ENCODE measurements around the gene LY6G6D. TPM values are rescaled to one million over a fixed set of nuclear protein-coding genes. Genes with fewer than 3 reads are reported as not detected.

LY6G6D gene
- total and polyA plus RNA-seq, 4 donors = not detected

GRCh38 chr6:31765910-31766794, 51.0 kb downstream of the LY6G6D start:
- DNase-seq (ENCODE audit: low spot score) = no peak
- Histone ChIP-seq H3K9ac (ENCODE audit: low read depth in 1 of 2, low read length in 2 of 2) (no peak overlapping the region), H3K27ac (ENCODE audit: low read depth in 1 of 2, low read length in 2 of 2) (no peak overlapping the region), H3K9me3 (ENCODE audit: control insufficient read depth in 4 of 4, low read length in 3 of 4) (no peaks in the 10 kb centered on the region), H3K36me3 (ENCODE audit: control insufficient read depth in 4 of 4, insufficient read depth in 3 of 4, low read depth in 1 of 4, low read length in 3 of 4) (no peaks in the 10 kb centered on the region), H3K27me3 (ENCODE audit: control insufficient read depth in 4 of 4, insufficient read depth in 4 of 4, low read length in 3 of 4) (no peaks in the 10 kb centered on the region), H3K4me1 (ENCODE audit: control insufficient read depth in 4 of 4, insufficient read depth in 4 of 4, low read length in 3 of 4) (no peaks in the 10 kb centered on the region), H3K4me3 (ENCODE audit: low read depth in 1 of 3, low read length in 3 of 3) (no peak overlapping the region)
- TF ChIP-seq EGR1 (IDR thresholded peaks at IDR 0.05; ENCODE audit: low read depth in 2 of 2) (no peak), ATF3 (IDR thresholded peaks at IDR 0.05) (no peak), RAD21 (IDR thresholded peaks at IDR 0.05) (no peak), YY1 (IDR thresholded peaks at IDR 0.05) (no peak)
- 67% methylated on average over 42 of the region's 42 CpGs for WGBS

GRCh38 chr6:31767096-31767645, 52.0 kb downstream of the LY6G6D start:
- Histone ChIP-seq H3K9ac (ENCODE audit: low read depth in 1 of 2, low read length in 2 of 2) (no peak overlapping the region), H3K4me1 (ENCODE audit: control insufficient read depth in 4 of 4, insufficient read depth in 4 of 4, low read length in 3 of 4) (no peaks in the 10 kb centered on the region), H3K36me3 (ENCODE audit: control insufficient read depth in 4 of 4, insufficient read depth in 3 of 4, low read depth in 1 of 4, low read length in 3 of 4) (no peaks in the 10 kb centered on the region), H3K27me3 (ENCODE audit: control insufficient read depth in 4 of 4, insufficient read depth in 4 of 4, low read length in 3 of 4) (no peaks in the 10 kb centered on the region), H3K27ac (ENCODE audit: low read depth in 1 of 2, low read length in 2 of 2) (no peak overlapping the region), H3K4me3 (ENCODE audit: low read depth in 1 of 3, low read length in 3 of 3) (no peak overlapping the region), H3K9me3 (ENCODE audit: control insufficient read depth in 4 of 4, low read length in 3 of 4) (no peaks in the 10 kb centered on the region)
- no peak for TF ChIP-seq JUND (IDR thresholded peaks at IDR 0.05)
- no peak for TF ChIP-seq FOXA2 (IDR thresholded peaks at IDR 0.05)
- TF ChIP-seq NR2F2 (IDR thresholded peaks at IDR 0.05) = no peak
- no peak for TF ChIP-seq SP1 (IDR thresholded peaks at IDR 0.05)
- no peak for TF ChIP-seq HNF4G (IDR thresholded peaks at IDR 0.05)
- no peak for TF ChIP-seq EGR1 (IDR thresholded peaks at IDR 0.05; ENCODE audit: low read depth in 2 of 2)
- no peak for TF ChIP-seq ZBTB33 (IDR thresholded peaks at IDR 0.05)
- TF ChIP-seq ATF3 (IDR thresholded peaks at IDR 0.05) = no peak
- TF ChIP-seq REST (IDR thresholded peaks at IDR 0.05) = no peak
- no peak for TF ChIP-seq FOXA1 (IDR thresholded peaks at IDR 0.05)
- no peak for DNase-seq (ENCODE audit: low spot score)
- WGBS = 85% methylated on average over 6 of the region's 6 CpGs

Small RNA genes lying within 50 kb of the gene (small RNA-seq; reads per million reads assigned to genes)
- not detected for gene LY6G6D
- gene MIR4646 = not detected
- not detected for gene MSH5-SAPCD1
- not detected for gene RNU6-850P
- gene SAPCD1 = not detected

Other genes with a start within 250 kb of the LY6G6D start
Only the 30 nearest of the 41 such genes appear.
- gene LTA, start 143.1 kb upstream of the LY6G6D start, total RNA-seq = not detected
- gene LTA, start 143.1 kb upstream of the LY6G6D start, polyA plus RNA-seq = under 1 TPM in 1 of 2 donors, not detected in 1; 0.05 TPM
- gene TNF, start 139.8 kb upstream of the LY6G6D start, total RNA-seq = under 1 TPM; 0.19 to 0.42 TPM
- under 1 TPM in 1 of 2 donors, not detected in 1; 0.06 TPM for gene TNF, start 139.8 kb upstream of the LY6G6D start, polyA plus RNA-seq
- gene LTB, start 132.9 kb upstream of the LY6G6D start, total RNA-seq = 1 to 10 TPM in 1 of 2 donors, under 1 TPM in 1; 0.67 to 5.3 TPM
- gene LTB, start 132.9 kb upstream of the LY6G6D start, polyA plus RNA-seq = 1 to 10 TPM; 1.4 to 1.7 TPM
- gene LST1, start 129.1 kb upstream of the LY6G6D start, total RNA-seq = 10 to 100 TPM; 10.4 to 24.6 TPM
- gene LST1, start 129.1 kb upstream of the LY6G6D start, polyA plus RNA-seq = 10 to 100 TPM; 11.6 to 15.3 TPM
- gene NCR3, start 122.3 kb upstream of the LY6G6D start, total RNA-seq = under 1 TPM in 1 of 2 donors, not detected in 1; 0.42 TPM
- gene NCR3, start 122.3 kb upstream of the LY6G6D start, polyA plus RNA-seq = under 1 TPM; 0.14 to 0.71 TPM
- 10 to 100 TPM; 12.2 to 46.8 TPM for gene AIF1, start 100.1 kb upstream of the LY6G6D start, total RNA-seq
- 10 to 100 TPM; 24.9 to 28.6 TPM for gene AIF1, start 100.1 kb upstream of the LY6G6D start, polyA plus RNA-seq
- 10 to 100 TPM; 27.2 to 31.9 TPM for gene PRRC2A, start 94.6 kb upstream of the LY6G6D start, total RNA-seq
- gene PRRC2A, start 94.6 kb upstream of the LY6G6D start, polyA plus RNA-seq = 10 to 100 TPM; 21.9 to 39.3 TPM
- gene BAG6, start 62.7 kb upstream of the LY6G6D start, total RNA-seq = 100 to 1,000 TPM; 109 to 119 TPM
- gene BAG6, start 62.7 kb upstream of the LY6G6D start, polyA plus RNA-seq = 100 to 1,000 TPM in 1 of 2 donors, 10 to 100 TPM in 1; 64.9 to 116 TPM
- 100 to 1,000 TPM in 1 of 2 donors, 10 to 100 TPM in 1; 89.8 to 164 TPM for gene APOM, start 59.5 kb upstream of the LY6G6D start, total RNA-seq
- gene APOM, start 59.5 kb upstream of the LY6G6D start, polyA plus RNA-seq = 100 to 1,000 TPM; 182 to 587 TPM
- gene C6orf47, start 54.6 kb upstream of the LY6G6D start, total RNA-seq = 10 to 100 TPM in 1 of 2 donors, 1 to 10 TPM in 1; 8.1 to 10.8 TPM
- 1 to 10 TPM; 2.0 to 6.7 TPM for gene C6orf47, start 54.6 kb upstream of the LY6G6D start, polyA plus RNA-seq
- 10 to 100 TPM in 1 of 2 donors, 1 to 10 TPM in 1; 8.7 to 13.9 TPM for gene GPANK1, start 50.4 kb upstream of the LY6G6D start, total RNA-seq
- 10 to 100 TPM in 1 of 2 donors, 1 to 10 TPM in 1; 7.6 to 13.8 TPM for gene GPANK1, start 50.4 kb upstream of the LY6G6D start, polyA plus RNA-seq
- gene CSNK2B, start 49.3 kb upstream of the LY6G6D start, total RNA-seq = 10 to 100 TPM; 58.1 to 60.5 TPM
- gene CSNK2B, start 49.3 kb upstream of the LY6G6D start, polyA plus RNA-seq = 100 to 1,000 TPM in 1 of 2 donors, 10 to 100 TPM in 1; 93.5 to 108 TPM
- 1 to 10 TPM; 1.4 to 5.9 TPM for gene LY6G5B, start 45.4 kb upstream of the LY6G6D start, total RNA-seq
- 1 to 10 TPM; 1.2 to 2.8 TPM for gene LY6G5B, start 45.4 kb upstream of the LY6G6D start, polyA plus RNA-seq
- gene LY6G5C, start 34.3 kb upstream of the LY6G6D start, total RNA-seq = 1 to 10 TPM in 1 of 2 donors, under 1 TPM in 1; 0.59 to 1.1 TPM
- 1 to 10 TPM; 1.1 to 2.5 TPM for gene LY6G5C, start 34.3 kb upstream of the LY6G6D start, polyA plus RNA-seq
- 10 to 100 TPM; 39.1 to 59.4 TPM for gene ABHD16A, start 12.0 kb upstream of the LY6G6D start, total RNA-seq
- gene ABHD16A, start 12.0 kb upstream of the LY6G6D start, polyA plus RNA-seq = 10 to 100 TPM; 26.6 to 30.8 TPM
- 1 to 10 TPM in 1 of 2 donors, under 1 TPM in 1; 0.08 to 3.2 TPM for gene LY6G6F, start 8.5 kb upstream of the LY6G6D start, total RNA-seq
- gene LY6G6F, start 8.5 kb upstream of the LY6G6D start, polyA plus RNA-seq = not detected
- not detected for gene LY6G6C, start 6.4 kb downstream of the LY6G6D start, total RNA-seq
- gene LY6G6C, start 6.4 kb downstream of the LY6G6D start, polyA plus RNA-seq = not detected
- 10 to 100 TPM in 1 of 2 donors, under 1 TPM in 1; 0.08 to 10.7 TPM for gene MPIG6B, start 8.0 kb downstream of the LY6G6D start, total RNA-seq
- gene MPIG6B, start 8.0 kb downstream of the LY6G6D start, polyA plus RNA-seq = under 1 TPM; 0.15 to 0.33 TPM
- 10 to 100 TPM; 23.8 to 31.4 TPM for gene DDAH2, start 14.0 kb downstream of the LY6G6D start, total RNA-seq
- 10 to 100 TPM; 19.8 to 22.6 TPM for gene DDAH2, start 14.0 kb downstream of the LY6G6D start, polyA plus RNA-seq
- gene CLIC1, start 21.2 kb downstream of the LY6G6D start, total RNA-seq = 100 to 1,000 TPM in 1 of 2 donors, 10 to 100 TPM in 1; 56.5 to 124 TPM
- gene CLIC1, start 21.2 kb downstream of the LY6G6D start, polyA plus RNA-seq = 10 to 100 TPM; 63.7 to 65.2 TPM
- gene MSH5, start 24.7 kb downstream of the LY6G6D start, total RNA-seq = 1 to 10 TPM; 5.9 to 6.4 TPM
- gene MSH5, start 24.7 kb downstream of the LY6G6D start, polyA plus RNA-seq = 1 to 10 TPM; 1.2 to 2.2 TPM
- 1 to 10 TPM in 1 of 2 donors, under 1 TPM in 1; 0.59 to 2.6 TPM for gene SAPCD1, start 47.3 kb downstream of the LY6G6D start, total RNA-seq
- under 1 TPM in 1 of 2 donors, not detected in 1; 0.68 TPM for gene SAPCD1, start 47.3 kb downstream of the LY6G6D start, polyA plus RNA-seq
- gene VWA7, start 62.0 kb downstream of the LY6G6D start, total RNA-seq = 1 to 10 TPM in 1 of 2 donors, under 1 TPM in 1; 0.17 to 2.0 TPM
- gene VWA7, start 62.0 kb downstream of the LY6G6D start, polyA plus RNA-seq = 1 to 10 TPM in 1 of 2 donors, under 1 TPM in 1; 0.81 to 1.0 TPM
- gene VARS1, start 80.4 kb downstream of the LY6G6D start, total RNA-seq = 10 to 100 TPM; 32.4 to 44.7 TPM
- gene VARS1, start 80.4 kb downstream of the LY6G6D start, polyA plus RNA-seq = 10 to 100 TPM; 17.9 to 32.5 TPM
- 10 to 100 TPM in 1 of 2 donors, 1 to 10 TPM in 1; 7.3 to 18.7 TPM for gene LSM2, start 91.6 kb downstream of the LY6G6D start, total RNA-seq
- gene LSM2, start 91.6 kb downstream of the LY6G6D start, polyA plus RNA-seq = 10 to 100 TPM; 14.5 to 16.4 TPM
- gene HSPA1L, start 99.9 kb downstream of the LY6G6D start, total RNA-seq = under 1 TPM; 0.67 to 0.79 TPM
- gene HSPA1L, start 99.9 kb downstream of the LY6G6D start, polyA plus RNA-seq = under 1 TPM; 0.27 to 0.28 TPM
- 100 to 1,000 TPM in 1 of 2 donors, 10 to 100 TPM in 1; 98.5 to 120 TPM for gene HSPA1A, start 100.2 kb downstream of the LY6G6D start, total RNA-seq
- 10 to 100 TPM; 28.8 to 56.6 TPM for gene HSPA1A, start 100.2 kb downstream of the LY6G6D start, polyA plus RNA-seq
- 100 to 1,000 TPM in 1 of 2 donors, 10 to 100 TPM in 1; 57.2 to 165 TPM for gene HSPA1B, start 112.4 kb downstream of the LY6G6D start, total RNA-seq
- gene HSPA1B, start 112.4 kb downstream of the LY6G6D start, polyA plus RNA-seq = 10 to 100 TPM in 1 of 2 donors, 1 to 10 TPM in 1; 9.5 to 30.6 TPM
- 10 to 100 TPM; 34.4 to 42.4 TPM for gene NEU1, start 147.5 kb downstream of the LY6G6D start, total RNA-seq
- 10 to 100 TPM; 27.6 to 35.1 TPM for gene NEU1, start 147.5 kb downstream of the LY6G6D start, polyA plus RNA-seq
- 1 to 10 TPM in 1 of 2 donors, under 1 TPM in 1; 0.17 to 2.4 TPM for gene SLC44A4, start 163.6 kb downstream of the LY6G6D start, total RNA-seq
- under 1 TPM in 1 of 2 donors, not detected in 1; 0.13 TPM for gene SLC44A4, start 163.6 kb downstream of the LY6G6D start, polyA plus RNA-seq